ENCODE results near the gene C12orf57. TPM values are rescaled to one million over a fixed set of nuclear protein-coding genes. Genes with fewer than 3 reads are reported as not detected.

C12orf57 gene
- total RNA-seq, 1 experiment from 2014 or later = 158 TPM

DNA sequence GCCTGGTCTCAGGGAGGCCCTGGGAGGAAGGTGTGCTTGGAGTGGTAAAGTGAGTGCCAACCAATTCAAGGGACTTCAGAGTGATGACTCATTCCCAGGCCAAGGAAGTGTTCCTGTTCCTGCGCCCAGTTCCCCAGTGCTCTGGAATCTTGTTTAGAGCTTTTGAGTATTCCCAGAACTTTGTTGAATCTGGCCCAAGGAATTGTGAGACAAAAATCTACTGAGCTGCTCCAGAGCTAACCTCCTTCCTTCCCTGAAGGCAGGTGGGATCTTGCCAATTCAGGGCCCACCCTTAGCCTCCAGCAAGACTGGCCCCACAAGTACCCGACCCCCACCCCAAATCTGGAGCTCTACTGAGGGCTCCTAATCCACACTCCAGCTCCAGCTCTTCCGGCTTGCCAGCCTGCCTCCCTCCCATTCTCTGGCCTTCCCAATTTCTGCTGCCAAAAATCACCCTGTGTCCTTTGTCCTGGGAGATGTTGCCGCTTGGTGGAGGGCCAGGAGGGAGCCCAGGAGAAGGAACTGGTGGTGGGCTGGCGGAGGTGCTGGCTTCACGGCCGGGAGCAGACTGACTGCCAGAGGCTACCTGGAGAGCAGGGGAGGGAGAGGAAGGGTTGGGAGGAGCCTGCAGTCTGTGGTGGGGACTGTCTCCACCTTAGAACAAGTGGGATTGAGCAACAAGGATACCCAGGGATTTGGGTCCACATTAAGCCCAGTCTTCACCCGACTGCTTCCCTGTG, 18.1 kb upstream of the C12orf57 start (continued):
- TF ChIP-seq, protein P1, sequence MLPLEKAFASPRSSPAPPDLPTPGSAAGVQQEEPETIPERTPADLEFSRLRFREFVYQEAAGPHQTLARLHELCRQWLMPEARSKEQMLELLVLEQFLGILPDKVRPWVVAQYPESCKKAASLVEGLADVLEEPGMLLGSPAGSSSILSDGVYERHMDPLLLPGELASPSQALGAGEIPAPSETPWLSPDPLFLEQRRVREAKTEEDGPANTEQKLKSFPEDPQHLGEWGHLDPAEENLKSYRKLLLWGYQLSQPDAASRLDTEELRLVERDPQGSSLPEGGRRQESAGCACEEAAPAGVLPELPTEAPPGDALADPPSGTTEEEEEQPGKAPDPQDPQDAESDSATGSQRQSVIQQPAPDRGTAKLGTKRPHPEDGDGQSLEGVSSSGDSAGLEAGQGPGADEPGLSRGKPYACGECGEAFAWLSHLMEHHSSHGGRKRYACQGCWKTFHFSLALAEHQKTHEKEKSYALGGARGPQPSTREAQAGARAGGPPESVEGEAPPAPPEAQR (CRISPR knock-in tag; IDR thresholded peaks at IDR 0.05) = no peak
- 0 out of 2 replicates have a peak, but pooled peaks have one; percentile 22 for TF ChIP-seq ERG (CRISPR knock-in tag; IDR thresholded peaks at IDR 0.05)

DNA sequence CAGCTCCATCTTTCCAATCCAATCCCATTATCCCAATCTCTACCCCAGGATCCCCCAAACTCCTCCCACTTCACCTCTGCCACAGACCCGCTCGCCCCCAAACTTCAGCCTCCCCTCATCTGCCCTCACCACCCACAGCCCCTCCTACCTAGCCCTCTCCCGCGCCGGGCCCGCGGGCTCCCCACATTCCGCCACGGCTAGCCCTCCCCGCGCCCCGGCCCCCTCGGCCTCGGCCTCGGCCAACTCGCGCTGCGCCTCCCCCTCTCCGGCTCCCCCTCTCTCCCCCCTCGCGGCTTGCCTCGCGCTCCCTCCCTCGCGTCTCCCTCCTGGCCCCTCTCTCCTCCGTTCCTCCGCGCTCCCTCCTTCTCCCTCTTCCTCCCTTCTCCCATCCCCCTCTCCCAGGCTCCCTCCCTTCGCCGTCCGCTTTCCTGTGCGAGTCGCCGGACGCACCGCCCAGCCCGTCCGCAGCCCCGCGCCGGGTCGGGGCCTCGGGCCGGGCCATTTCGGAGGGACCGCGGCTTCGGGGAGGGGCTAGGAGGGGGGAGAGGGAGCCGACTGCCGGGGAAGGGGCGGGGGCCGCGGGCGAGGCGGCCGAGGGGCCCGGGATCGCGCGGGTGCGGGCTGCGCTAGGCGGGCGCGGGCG, 16.3 kb upstream of the C12orf57 start, which contains the start of gene ATN1:
TSS of gene ATN1 (plus strand) at position 581 of the 643 bp plus-strand sequence. CDS start 6,043 bp downstream, outside the sequence.
- CTCF ChIA-PET = interaction anchor here (0.9 to 7.0 kb wide), 10 partner anchors 9 to 60 kb away, joined by 3 to 93 read pairs (median 33); partner anchors contain the start of genes C12orf57, RNU7-1, SPSB2 and TPI1
- H3K36me3 Mint-ChIP-seq = peaks cover 10% of the 10 kb centered on the region
- no peaks in the 10 kb centered on the region for H3K9me3 Mint-ChIP-seq
- peak; percentile 86 for DNase-seq (ENCODE audit: low spot score)
- H3K27me3 Mint-ChIP-seq (ENCODE audit: low read depth) = no peaks in the 10 kb centered on the region
- POLR2A ChIA-PET = interaction anchor here (2.0 to 3.9 kb wide), 6 partner anchors 11 to 59 kb away, joined by 7 to 66 read pairs (median 20); partner anchors contain the start of genes C12orf57, ENO2 and RNU7-1
- H3K27ac Mint-ChIP-seq = peak within 1 kb of the TSS; percentile 98
- H3K4me1 Mint-ChIP-seq = peaks cover 58% of the 10 kb centered on the region
- peak; percentile 19 for ATAC-seq
- peak within 1 kb of the TSS; percentile 94 for H3K4me3 Mint-ChIP-seq
- no peak for TF ChIP-seq RELA (CRISPR knock-in tag; IDR thresholded peaks at IDR 0.05; ENCODE audit: borderline replicate concordance)
- TF ChIP-seq ZNF281 (CRISPR knock-in tag; IDR thresholded peaks at IDR 0.05) = peak; percentile 90
- TF ChIP-seq ZNF317 (CRISPR knock-in tag; IDR thresholded peaks at IDR 0.05; ENCODE audit: borderline replicate concordance, low read depth) = no peak
- TF ChIP-seq FOXJ3 (CRISPR knock-in tag; IDR thresholded peaks at IDR 0.05; ENCODE audit: borderline replicate concordance) = no peak
- TF ChIP-seq, protein P2, sequence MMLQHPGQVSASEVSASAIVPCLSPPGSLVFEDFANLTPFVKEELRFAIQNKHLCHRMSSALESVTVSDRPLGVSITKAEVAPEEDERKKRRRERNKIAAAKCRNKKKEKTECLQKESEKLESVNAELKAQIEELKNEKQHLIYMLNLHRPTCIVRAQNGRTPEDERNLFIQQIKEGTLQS (CRISPR knock-in tag; conservative IDR thresholded peaks at IDR 0.05) = no peak
- no peak for TF ChIP-seq ZNF512 (CRISPR knock-in tag; IDR thresholded peaks at IDR 0.05; ENCODE audit: borderline replicate concordance)
- TF ChIP-seq, protein P3, sequence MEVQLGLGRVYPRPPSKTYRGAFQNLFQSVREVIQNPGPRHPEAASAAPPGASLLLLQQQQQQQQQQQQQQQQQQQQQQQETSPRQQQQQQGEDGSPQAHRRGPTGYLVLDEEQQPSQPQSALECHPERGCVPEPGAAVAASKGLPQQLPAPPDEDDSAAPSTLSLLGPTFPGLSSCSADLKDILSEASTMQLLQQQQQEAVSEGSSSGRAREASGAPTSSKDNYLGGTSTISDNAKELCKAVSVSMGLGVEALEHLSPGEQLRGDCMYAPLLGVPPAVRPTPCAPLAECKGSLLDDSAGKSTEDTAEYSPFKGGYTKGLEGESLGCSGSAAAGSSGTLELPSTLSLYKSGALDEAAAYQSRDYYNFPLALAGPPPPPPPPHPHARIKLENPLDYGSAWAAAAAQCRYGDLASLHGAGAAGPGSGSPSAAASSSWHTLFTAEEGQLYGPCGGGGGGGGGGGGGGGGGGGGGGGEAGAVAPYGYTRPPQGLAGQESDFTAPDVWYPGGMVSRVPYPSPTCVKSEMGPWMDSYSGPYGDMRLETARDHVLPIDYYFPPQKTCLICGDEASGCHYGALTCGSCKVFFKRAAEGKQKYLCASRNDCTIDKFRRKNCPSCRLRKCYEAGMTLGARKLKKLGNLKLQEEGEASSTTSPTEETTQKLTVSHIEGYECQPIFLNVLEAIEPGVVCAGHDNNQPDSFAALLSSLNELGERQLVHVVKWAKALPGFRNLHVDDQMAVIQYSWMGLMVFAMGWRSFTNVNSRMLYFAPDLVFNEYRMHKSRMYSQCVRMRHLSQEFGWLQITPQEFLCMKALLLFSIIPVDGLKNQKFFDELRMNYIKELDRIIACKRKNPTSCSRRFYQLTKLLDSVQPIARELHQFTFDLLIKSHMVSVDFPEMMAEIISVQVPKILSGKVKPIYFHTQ (CRISPR knock-in tag; IDR thresholded peaks at IDR 0.05) = no peak
- 0 out of 2 replicates have a peak, but pooled peaks have one; percentile 23 for TF ChIP-seq ZNF121 (CRISPR knock-in tag; IDR thresholded peaks at IDR 0.05)
- TF ChIP-seq OVOL2 (CRISPR knock-in tag; IDR thresholded peaks at IDR 0.05; ENCODE audit: borderline replicate concordance) = no peak
- no peak for TF ChIP-seq NR1H2 (CRISPR knock-in tag; IDR thresholded peaks at IDR 0.05)
- TF ChIP-seq CTCF (IDR thresholded peaks at IDR 0.05) = no peak
- no peak for TF ChIP-seq TEAD4 (CRISPR knock-in tag; IDR thresholded peaks at IDR 0.05)
- no peak for TF ChIP-seq HMGXB4 (CRISPR knock-in tag; IDR thresholded peaks at IDR 0.05)
- TF ChIP-seq, protein P4, sequence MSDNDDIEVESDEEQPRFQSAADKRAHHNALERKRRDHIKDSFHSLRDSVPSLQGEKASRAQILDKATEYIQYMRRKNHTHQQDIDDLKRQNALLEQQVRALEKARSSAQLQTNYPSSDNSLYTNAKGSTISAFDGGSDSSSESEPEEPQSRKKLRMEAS (CRISPR knock-in tag; IDR thresholded peaks at IDR 0.05) = no peak; the same call in 1 of the 2 replicates
- TF ChIP-seq FOXK1 (CRISPR knock-in tag; IDR thresholded peaks at IDR 0.05) = peak; percentile 75; the same call in 1 of the 2 replicates
- no peak for TF ChIP-seq ZNF219 (CRISPR knock-in tag; IDR thresholded peaks at IDR 0.05; ENCODE audit: borderline replicate concordance)
